GM18867 (cell line): ENCODE data around the gene RFX3.

Experiments
- ATAC-seq: cut with Tn5 transposase; IDR thresholded peaks from one replicate; pipeline ENCODE4 v1.9.1; 2021; ENCODE audit warnings: mild to moderate bottlenecking, moderate library complexity; ENCODE audit not compliant: unreplicated experiment

Gene RFX3

DNA sequence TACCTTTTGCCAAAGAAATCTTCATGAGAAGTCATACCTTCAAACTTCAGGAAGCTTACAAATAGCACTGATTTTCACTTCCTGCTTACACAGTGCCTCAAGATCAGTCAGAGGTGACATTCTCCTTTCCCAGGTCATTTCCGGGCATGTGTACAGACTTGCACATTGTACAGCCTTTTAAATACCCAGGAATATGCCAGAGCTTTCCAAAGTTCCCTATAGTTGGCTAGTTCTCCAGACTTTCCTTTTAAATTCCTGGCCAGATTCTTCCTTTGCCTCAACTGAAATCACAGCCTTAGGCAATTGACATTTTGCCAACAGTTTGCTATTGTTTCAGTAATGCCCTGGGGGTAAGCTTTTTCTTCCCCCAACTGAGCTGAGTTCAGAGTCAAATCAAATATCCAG, 47.2 kb downstream of the RFX3 start:
- ATAC-seq: peak; percentile 48

DNA sequence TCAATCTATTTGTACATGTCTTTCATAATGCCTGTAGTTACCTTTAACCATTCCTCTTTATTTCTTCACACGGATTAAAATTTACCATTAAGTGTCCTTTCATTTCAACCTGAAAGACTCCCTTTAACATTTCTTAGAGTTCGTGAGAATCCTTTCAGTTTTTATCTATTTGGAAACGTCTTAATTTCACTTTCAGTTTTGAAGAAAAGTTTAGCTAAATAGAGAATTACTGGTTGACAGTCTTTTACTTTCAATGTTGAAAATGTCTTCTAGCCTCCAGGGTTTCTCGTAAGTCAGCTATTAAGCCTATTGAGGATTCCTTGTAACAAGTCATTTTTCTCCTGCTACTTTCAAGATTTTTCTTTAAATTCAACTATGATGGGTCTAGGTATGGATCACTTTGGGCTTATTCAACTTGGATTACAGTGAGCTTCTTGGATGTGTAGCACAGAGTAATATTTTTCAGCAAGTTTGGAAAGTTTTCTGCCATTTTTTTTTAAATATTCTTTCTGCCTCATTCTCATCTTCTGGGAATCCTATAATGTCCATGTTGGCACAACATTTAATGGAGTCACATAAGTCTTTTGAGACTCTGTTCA, 48.5 kb downstream of the RFX3 start:
- peak; percentile 35 for ATAC-seq

DNA sequence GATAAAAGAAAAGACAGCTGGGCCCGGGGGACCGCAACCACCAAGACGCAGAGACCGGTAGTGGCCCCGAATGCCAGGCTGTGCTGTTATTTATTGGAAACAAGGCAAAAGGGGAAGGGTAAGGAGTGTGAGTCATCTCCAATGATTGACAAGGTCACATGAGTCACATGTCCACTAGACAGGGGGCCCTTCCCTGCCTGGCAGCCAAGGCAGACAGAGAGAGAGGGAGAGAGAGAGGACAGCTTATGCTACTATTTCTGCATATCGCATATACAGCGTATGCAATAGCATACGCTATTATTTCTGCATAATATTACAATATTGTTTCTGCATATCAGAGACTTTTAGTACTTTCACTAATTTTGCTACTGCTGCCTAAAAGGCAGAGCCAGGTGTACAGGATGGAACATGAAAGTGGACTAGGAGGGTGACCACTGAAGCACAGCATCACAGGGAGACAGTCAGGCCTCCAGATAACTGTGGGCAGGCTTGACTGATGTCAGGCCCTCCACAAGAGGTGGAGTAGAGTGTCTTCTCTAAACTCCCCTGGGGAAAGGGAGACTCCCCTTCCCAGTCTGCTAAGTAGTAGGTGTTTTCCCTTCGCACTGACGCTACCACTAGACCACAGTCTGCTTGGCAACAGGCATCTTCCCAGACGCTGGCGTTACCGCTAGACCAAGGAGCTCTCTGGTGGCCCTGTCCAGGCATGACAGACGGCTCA, 50.3 kb downstream of the RFX3 start:
- ATAC-seq: no peak

DNA sequence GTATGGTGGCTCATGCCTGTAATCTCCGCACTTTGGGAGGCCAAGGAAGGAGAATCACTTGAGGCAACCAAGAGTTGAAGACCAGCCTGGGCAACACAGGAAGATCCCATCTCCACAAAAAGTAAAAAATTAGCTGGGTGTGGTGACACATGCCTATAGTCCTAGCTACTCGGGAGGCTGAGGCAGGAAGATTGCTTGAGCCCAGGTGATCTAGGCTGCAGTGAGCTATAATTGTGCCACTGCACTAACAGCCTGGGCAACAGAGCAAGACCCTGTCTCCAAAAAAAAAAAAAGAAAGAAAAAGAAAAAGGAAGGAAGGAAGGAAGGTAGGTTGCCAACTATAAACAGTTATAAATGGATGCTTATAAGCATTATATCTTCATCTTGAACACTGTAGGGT, 51.0 kb downstream of the RFX3 start:
- no peak for ATAC-seq

DNA sequence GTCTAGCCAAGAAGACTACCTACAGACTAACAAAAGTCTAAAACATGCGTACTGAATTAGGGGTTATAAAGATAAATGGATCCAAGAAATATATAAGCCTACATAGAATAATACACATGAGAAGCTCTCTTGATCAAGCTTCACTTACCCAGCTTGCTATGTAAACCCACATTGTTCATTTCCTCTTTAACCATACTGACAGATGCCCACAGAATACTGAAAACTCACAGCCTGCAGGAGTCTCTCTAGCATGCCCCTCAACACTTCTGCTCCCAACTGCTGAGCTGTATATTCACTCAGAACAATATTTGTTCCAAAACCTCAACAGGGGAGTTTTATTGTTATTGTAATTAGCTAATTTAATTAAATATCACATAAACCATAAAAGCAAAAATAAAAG, 52.4 kb downstream of the RFX3 start:
- ATAC-seq: peak; percentile 51

DNA sequence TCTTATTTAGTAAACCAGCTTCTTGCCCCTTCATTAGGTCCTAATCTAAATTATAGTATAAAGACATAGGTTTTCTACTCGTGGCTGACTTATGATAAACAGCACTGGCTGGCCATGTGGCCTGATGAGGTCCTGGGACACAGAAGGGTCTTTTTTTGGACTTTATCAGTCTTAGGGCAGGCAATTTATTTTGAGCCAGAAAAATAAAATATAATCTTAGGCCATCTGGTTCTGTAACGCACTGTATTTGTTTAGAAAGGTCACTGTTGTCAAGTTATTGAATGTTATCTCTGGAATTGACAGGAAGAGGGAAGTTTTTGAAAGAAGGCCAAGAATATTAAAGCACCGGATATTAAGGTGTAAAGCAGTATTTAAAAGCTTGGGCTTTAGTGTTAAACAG, 53.9 kb downstream of the RFX3 start:
- ATAC-seq: no peak

DNA sequence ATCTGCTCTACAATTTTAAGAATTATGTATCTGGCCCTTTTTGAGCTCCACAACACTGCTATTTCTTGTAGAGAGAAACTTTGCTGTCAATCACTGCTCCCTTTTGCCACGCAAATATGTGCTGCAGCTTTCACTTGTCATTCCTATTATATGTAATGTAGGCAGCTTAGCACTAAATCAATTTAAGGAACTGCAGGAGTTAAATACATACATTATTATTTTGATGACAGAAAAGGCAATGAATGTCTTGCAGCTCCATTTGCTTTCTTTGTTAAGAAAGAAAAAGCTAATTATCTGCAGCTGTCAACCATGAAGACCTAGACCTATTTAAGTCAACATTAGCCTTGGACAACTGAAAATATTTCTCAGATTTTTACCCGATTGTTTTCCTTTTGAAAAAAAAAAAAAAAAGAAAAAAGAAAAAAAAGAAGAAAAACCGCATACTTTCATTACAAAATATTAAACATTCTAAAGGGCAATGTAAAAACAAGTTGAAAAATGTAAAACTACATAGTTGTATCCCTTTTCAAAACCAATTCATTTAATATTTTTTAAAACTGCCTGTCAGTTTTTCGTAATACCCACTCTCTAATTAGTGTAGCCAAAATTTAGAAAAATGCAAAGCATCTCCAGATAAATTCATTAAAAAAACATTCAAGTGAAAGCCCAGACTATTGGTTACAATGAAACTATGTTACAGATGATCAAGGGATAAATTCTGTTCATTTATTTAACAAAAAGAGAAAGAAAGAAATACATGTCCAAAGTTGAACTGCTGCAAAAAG, 57.2 kb downstream of the RFX3 start:
- no peak for ATAC-seq

DNA sequence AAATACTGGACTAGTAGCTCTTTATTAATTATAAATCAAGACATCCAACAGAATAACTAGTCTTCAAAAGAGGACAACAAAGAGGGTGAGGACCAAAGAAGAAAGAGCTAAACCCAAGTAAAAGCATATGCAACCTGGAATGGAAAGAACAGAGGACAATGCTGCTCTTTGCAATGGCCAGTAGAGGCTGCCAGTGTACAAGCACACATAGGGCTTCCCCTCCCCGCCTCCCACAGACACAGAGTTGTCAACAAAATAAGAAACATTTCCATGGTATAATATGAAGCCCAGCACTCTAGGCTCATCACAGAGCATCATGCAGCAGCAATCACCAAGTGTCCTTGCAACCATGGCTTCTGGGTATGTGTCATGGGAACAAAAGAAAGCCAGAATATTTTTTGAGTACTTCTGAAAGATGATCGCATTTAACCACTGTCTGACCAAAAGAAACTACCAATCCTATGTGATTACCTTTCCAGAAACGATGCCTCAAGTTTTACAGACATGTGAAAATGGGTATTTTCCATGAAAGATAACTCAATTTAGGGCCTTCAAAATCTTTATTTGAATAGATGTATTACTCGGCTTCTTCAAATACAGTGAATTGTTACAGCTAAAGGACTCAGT, 58.1 kb downstream of the RFX3 start:
- ATAC-seq: peak; percentile 99

DNA sequence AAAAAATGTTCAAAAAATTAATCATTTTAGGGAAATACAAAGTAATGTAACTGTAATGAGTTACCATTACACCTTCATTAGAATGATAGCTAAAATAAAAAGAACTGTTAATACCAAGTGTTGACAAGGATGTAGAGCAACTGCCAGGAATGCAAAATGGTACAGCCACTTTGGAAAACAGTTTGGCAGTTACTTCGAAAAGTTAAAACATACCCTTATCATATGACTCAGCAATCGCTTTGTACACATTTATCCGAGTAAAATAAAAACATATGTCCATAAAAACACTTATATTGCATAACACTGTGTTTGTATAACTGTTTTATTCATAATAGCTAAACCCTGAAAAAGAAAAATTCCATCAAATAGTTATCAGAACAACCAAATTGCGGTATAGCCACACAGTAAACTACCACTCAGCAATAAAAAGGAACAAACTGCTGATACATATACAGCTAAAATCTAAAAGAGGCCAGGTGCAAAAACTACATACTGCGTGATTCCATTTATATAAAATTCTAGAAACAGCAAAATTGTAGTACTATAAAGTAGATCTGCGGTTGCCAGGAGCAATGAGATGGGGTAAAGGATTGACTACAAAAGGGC, 61.7 kb downstream of the RFX3 start:
- ATAC-seq: no peak

DNA sequence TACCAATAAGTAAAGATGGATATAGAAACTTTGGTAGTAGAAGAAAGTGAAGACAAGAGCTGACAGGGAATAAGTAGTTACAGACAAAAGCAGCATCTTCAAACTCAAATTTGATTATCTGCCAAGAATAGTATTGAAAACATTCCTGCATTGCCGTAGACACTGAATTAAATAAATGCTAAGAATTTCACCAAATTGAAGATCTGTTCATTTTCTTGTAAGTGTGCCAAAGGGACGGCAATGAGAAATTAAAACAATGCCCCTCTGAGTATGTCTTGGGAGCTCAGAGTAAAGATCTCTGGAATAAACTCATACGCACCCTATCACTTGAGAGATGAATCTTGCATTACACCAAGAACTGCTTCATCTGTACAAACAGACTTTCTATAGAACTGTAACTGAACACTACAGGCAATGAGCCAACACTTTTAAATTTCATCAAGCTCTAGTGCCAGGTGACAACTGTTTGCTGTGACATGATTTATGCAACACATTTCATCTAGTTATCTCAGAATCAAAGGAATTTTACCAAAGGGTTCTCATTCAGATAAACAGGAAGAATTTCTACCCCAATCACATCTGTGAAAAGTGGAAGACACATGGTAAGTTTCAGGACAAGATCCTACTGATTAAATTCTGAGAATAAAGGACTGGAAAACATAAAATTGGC, 66.9 kb downstream of the RFX3 start:
- no peak for ATAC-seq

DNA sequence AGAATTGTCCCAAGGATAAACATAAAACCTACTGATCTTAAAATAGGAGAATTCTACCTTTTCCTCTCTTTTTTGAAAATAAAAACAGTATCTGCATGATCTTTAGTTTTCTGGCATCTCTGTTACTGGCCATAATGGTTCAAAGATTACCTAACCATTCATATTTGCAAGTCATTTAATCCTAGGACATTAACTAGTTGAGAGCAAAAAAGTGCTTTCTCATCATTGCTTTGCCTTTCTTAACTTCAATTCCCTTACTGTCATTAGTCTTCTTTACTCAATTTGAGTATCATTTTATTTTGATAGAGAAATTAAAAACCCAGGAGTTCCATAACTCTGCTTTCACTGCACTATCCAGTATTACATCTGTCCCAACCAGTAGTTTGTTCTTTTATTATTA, 68.6 kb downstream of the RFX3 start:
- ATAC-seq: no peak

DNA sequence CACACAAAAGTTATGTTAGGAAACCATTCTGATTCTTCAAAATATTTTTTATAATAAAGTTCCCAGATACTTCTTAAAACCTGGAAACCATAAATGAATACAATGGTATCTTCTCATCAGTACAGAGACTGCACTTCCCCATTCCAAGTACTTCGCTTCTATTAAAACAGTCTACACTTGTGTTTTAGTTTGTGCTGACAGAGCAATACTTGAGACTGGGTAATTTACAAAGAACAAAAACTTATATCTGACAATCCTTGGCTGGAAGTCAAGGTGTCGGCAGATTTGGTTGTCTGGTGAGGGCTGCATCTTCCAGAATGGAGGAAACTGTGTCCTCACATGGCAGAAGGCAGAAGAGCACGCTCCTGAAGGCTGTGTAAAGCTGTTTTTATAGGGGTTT, 70.1 kb downstream of the RFX3 start:
- no peak for ATAC-seq

DNA sequence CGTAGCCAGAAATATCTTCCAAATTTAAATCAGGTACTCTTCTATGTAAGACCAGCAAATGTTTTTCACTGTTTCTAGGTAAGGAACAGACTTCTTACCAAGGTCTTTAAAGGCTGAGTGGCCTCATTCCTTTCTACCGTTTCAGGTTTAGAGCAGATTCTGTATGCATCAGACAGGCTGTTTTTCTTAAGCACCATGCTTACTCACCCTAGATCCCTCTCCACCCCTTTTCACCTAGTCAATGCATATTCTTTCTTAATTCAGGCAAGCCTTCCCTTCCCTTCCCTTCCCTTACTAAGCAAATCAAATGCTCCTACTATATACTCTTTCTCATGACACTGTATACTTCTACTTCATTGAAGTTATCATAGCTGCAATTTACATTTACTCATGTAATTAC, 70.7 kb downstream of the RFX3 start:
- no peak for ATAC-seq

DNA sequence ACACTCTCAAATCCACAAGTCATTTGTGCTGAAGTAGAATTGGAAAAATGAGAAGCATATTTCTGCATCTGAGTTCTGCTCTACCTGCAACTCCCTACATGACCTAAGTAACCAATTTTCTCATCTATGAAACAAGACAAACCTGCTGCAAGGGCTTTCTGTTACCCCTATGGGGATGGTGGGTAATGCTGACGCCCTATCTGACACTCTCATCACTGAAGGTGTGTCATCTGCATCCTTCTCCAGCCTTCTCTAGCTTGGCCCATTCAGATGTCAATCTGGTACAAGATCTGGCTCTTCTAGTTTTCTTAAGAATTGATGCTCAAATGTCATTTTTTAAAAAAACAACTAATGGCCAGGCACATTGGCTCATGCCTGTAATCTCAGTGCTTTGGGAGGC, 73.8 kb downstream of the RFX3 start:
- ATAC-seq: no peak

DNA sequence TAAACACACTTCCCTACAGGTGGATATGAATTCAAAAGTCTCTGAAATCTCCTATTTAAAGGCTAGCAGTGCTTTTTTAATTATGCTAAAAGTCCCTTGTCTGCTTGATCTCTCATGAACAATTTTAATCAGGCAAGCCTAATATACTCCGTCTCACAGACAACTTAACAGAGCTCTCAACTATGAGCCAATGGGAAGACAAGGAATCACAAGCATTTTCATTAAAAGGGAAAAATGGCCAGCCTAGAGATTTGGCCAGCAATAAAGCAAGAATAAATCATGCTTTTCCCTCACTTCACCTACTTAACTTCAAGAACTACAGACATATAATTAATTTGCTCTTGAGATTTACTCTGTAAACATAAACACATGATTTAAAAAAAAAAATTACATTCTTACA, 78.0 kb downstream of the RFX3 start:
- no peak for ATAC-seq

DNA sequence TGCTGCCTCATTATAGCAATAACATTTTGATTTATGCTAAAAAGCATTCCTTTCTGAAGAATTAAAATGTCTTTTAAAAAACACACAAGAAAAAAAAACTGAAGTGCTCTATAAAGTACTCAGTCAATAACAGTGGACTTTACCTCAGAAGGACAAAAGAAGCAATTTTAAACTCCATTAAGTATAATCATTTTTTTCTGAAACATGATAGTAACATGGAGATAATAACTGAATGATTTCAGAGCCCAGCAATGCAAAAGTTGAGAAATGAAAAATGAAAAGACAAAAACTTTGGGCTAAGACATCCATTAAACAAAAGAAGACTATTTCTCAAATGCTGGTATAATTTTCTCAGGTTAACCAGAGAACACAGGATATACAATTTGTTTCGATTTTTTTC, 78.7 kb downstream of the RFX3 start:
- ATAC-seq: no peak

DNA sequence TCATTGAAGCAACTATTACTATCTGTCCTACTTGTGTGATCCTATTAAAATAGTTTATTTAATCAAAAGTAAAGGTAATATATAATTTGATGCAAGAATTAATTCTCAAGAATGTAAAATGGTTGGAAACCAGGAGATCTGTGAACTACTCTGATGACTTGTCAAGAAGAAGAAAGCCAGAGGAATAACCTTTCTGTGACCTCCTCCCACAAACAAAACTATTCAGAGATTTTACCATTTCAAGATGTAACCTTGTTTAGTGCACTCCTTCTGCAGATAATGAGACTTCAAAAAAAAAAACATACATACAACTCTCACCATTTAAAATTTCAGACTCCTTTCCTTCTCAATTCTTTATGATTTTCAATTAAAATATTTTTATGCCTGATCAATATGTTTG, 79.5 kb downstream of the RFX3 start:
- no peak for ATAC-seq

DNA sequence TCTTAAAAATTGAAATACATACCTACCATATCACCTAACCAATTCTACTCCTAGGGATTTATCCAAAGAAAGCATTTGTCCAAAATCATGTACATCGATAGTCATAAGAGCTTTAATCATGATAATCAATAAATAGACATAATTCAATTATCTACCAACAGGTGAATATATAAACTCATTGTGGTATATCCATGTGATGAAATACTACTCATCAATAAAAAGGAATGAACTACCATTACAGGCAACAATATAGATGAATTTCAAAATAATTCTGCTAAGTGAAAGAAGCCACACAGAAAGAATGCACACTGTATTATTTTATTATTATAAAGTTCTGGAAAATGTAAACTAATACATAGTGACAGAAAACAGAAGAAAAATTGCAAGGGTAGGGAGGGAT, 81.8 kb downstream of the RFX3 start:
- no peak for ATAC-seq

DNA sequence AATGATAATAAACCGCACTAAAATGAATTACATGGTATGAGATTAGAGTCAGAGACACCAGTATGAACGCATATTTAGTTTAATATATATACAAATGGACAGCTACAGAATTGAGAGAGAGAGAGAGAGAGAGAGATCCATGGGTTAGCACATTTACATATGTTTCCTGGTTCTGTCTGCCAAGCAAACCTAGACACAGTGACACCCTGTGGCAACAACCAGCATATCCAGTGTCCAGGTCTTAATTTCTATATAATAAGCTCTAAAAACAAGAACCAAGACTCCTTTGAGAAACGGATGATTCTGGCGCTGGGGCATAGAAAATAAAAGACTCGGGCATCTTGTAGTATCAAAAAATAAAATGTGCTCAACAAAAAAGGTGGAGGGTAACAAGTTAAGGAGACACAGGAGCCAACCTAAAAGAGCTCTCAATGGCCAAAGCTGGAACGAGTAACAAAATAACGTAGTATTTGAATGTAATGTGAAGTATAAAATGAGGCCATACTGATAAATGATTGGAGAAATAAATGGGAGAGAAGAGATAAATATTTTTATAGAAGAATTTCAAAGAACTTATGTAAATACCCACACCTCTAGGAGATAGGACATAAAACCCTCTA, 84.5 kb downstream of the RFX3 start:
- ATAC-seq: peak; percentile 97
